Ureter (tissue), 1 donor: ENCODE data around the gene TMEM236. TPM values are rescaled to one million over a fixed set of nuclear protein-coding genes. Genes with fewer than 3 reads are reported as not detected.

ENCODE experiments used
- DNase-seq: peaks from one replicate; pipeline ENCODE4 v3.0.0-alpha.2; 2020; ENCODE audit warnings: low spot score
- total RNA-seq: library from RNA; stranded (reverse); gene quantifications from one replicate; pipeline ENCODE4 v1.2.4, GENCODE V29; 2023
- donor health status: DM: yes; HTN: yes; CAD: no.

The TMEM236 gene
- total RNA-seq, 1 donor from 2014 or later: 0.49 TPM

- DNase-seq: no peak
These were observed 35.3 kb downstream of the TMEM236 start for GRCh38 chr10:17787087-17787961.

GRCh38 chr10:17788646-17789045 lies 36.6 kb downstream of the TMEM236 start:
- DNase-seq: no peak

GRCh38 chr10:17789396-17789795 lies 37.4 kb downstream of the TMEM236 start:
- DNase-seq: no peak

GRCh38 chr10:17790651-17791050 lies 38.6 kb downstream of the TMEM236 start:
- no peak for DNase-seq

GRCh38 chr10:17792991-17793390 lies 41.0 kb downstream of the TMEM236 start:
- no peak for DNase-seq

- no peak for DNase-seq
These were observed 42.0 kb downstream of the TMEM236 start for GRCh38 chr10:17793823-17794644.

- no peak for DNase-seq
These were observed 43.1 kb downstream of the TMEM236 start for GRCh38 chr10:17795083-17795482.

- no peak for DNase-seq
These were observed 44.0 kb downstream of the TMEM236 start for GRCh38 chr10:17795813-17796594.

- no peak for DNase-seq
These were observed 49.5 kb downstream of the TMEM236 start for GRCh38 chr10:17801507-17801906.

- DNase-seq: no peak
These were observed 50.3 kb downstream of the TMEM236 start for GRCh38 chr10:17802350-17802749.

GRCh38 chr10:17802976-17803375 lies 51.0 kb downstream of the TMEM236 start:
- no peak for DNase-seq

GRCh38 chr10:17805330-17805729 lies 53.3 kb downstream of the TMEM236 start:
- no peak for DNase-seq

GRCh38 chr10:17805921-17806577 lies 54.0 kb downstream of the TMEM236 start:
- DNase-seq: no peak

- no peak for DNase-seq
These were observed 57.2 kb downstream of the TMEM236 start, which contains the start of gene MRC1 for GRCh38 chr10:17808971-17809841. MRC1 (plus strand) TSS chr10:17809348; CDS start chr10:17809466, 118 bp downstream.

- no peak for DNase-seq
These were observed 59.3 kb downstream of the TMEM236 start for GRCh38 chr10:17811146-17811865.

GRCh38 chr10:17814973-17815372 lies 63.0 kb downstream of the TMEM236 start:
- DNase-seq: no peak

GRCh38 chr10:17816199-17816598 lies 64.2 kb downstream of the TMEM236 start:
- DNase-seq: no peak

- DNase-seq: no peak
These were observed 65.3 kb downstream of the TMEM236 start for GRCh38 chr10:17817316-17817715.

GRCh38 chr10:17817790-17818189 lies 65.8 kb downstream of the TMEM236 start:
- no peak for DNase-seq

- DNase-seq: no peak
These were observed 67.8 kb downstream of the TMEM236 start for GRCh38 chr10:17819836-17820235.
